Measurements from ENCODE around the gene TRIO.

The TRIO gene

GRCh38 chr5:14416621-14417275 lies 273.6 kb downstream of the TRIO start:
- Histone ChIP-seq H3K9me3 (no peaks in the 10 kb centered on the region), H3K27ac (no peak overlapping the region), H3K36me3 (no peaks in the 10 kb centered on the region), H3K27me3 (no peaks in the 10 kb centered on the region), H3K4me1 (ENCODE audit: control insufficient read depth in 1 of 2, insufficient read depth in 1 of 2, low read depth in 1 of 2, low read length in 1 of 2) (no peaks in the 10 kb centered on the region), H3K4me3 (ENCODE audit: low read depth in 1 of 2, low read length in 1 of 2) (no peak overlapping the region)
- TF ChIP-seq CTCF (IDR thresholded peaks at IDR 0.05): no peak

GRCh38 chr5:14417276-14417730 lies 274.2 kb downstream of the TRIO start:
- Histone ChIP-seq H3K4me3 (ENCODE audit: low read depth in 1 of 2, low read length in 1 of 2) (no peak overlapping the region), H3K27ac (no peak overlapping the region), H3K36me3 (no peaks in the 10 kb centered on the region)

GRCh38 chr5:14417792-14418765 lies 274.9 kb downstream of the TRIO start:
- Histone ChIP-seq H3K4me1 (ENCODE audit: control insufficient read depth in 1 of 2, insufficient read depth in 1 of 2, low read depth in 1 of 2, low read length in 1 of 2) (no peaks in the 10 kb centered on the region), H3K9me3 (no peaks in the 10 kb centered on the region), H3K36me3 (peaks cover 4% of the 10 kb centered on the region), H3K4me3 (ENCODE audit: low read depth in 1 of 2, low read length in 1 of 2) (no peak overlapping the region), H3K27ac (no peak overlapping the region), H3K27me3 (no peaks in the 10 kb centered on the region)
- TF ChIP-seq CTCF (IDR thresholded peaks at IDR 0.05): no peak

More at GRCh38 chr5:14417276-14417730, 274.2 kb downstream of the TRIO start:
- TF ChIP-seq CTCF (IDR thresholded peaks at IDR 0.05): no peak
- H3K4me1 ChIP-seq (ENCODE audit: control insufficient read depth in 1 of 2, insufficient read depth in 1 of 2, low read depth in 1 of 2, low read length in 1 of 2): no peaks in the 10 kb centered on the region
- H3K27me3 ChIP-seq: no peaks in the 10 kb centered on the region
- no peaks in the 10 kb centered on the region for H3K9me3 ChIP-seq

- peaks cover 5% of the 10 kb centered on the region for H3K36me3 ChIP-seq
- H3K9me3 ChIP-seq: no peaks in the 10 kb centered on the region
- no peak overlapping the region for H3K4me3 ChIP-seq (ENCODE audit: low read depth in 1 of 2, low read length in 1 of 2)
- no peak for TF ChIP-seq CTCF (IDR thresholded peaks at IDR 0.05)
- no peaks in the 10 kb centered on the region for H3K4me1 ChIP-seq (ENCODE audit: control insufficient read depth in 1 of 2, insufficient read depth in 1 of 2, low read depth in 1 of 2, low read length in 1 of 2)
- no peak overlapping the region for H3K27ac ChIP-seq
- H3K27me3 ChIP-seq: no peaks in the 10 kb centered on the region
Observed at GRCh38 chr5:14419686-14420085, 276.5 kb downstream of the TRIO start.

GRCh38 chr5:14420101-14420811 lies 277.1 kb downstream of the TRIO start:
- H3K27ac ChIP-seq: no peak overlapping the region
- TF ChIP-seq CTCF (IDR thresholded peaks at IDR 0.05): no peak
- H3K9me3 ChIP-seq: no peaks in the 10 kb centered on the region
- no peak overlapping the region for H3K4me3 ChIP-seq (ENCODE audit: low read depth in 1 of 2, low read length in 1 of 2)
- H3K36me3 ChIP-seq: peaks cover 5% of the 10 kb centered on the region
- H3K27me3 ChIP-seq: no peaks in the 10 kb centered on the region
- no peaks in the 10 kb centered on the region for H3K4me1 ChIP-seq (ENCODE audit: control insufficient read depth in 1 of 2, insufficient read depth in 1 of 2, low read depth in 1 of 2, low read length in 1 of 2)

All from neutrophil (primary cell).